GM21526 (cell line): ENCODE measurements around the gene LCAT.
"Not testable (repeated sequence)": the region's sequence is repeated elsewhere in the genome, so short reads cannot be mapped to it uniquely, and the experiment has no call there.

ENCODE experiments used
- ATAC-seq: cut with Tn5 transposase; IDR thresholded peaks from one replicate; pipeline ENCODE4 v1.9.1; 2021; ENCODE audit warnings: moderate library complexity; ENCODE audit not compliant: unreplicated experiment, low FRiP score

Gene LCAT

DNA sequence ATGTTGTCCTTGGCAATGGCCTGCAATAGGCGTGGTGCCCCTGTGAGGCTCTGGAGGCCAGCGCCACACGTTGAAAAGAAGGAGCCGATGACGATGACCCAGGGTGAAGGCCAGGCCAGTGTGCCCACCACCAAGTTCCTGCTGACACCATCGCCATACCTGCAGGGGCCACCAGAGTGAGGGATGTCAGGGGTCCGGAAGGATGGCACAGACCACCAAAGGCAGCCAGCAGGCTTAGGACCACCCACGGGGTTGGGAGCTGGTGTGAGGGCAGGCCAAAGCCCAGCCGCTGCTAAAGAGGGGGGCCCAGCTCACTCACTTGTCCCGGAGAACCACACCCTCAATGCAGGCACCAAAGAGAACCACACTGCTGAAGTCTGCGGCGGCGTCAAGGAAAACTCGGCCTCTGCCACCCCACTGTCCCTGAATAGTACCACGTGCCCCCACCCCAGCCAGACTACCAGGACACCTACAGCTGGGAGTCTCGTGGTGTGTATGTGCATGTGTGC, 6.5 kb upstream of the LCAT start:
- ATAC-seq = no peak

DNA sequence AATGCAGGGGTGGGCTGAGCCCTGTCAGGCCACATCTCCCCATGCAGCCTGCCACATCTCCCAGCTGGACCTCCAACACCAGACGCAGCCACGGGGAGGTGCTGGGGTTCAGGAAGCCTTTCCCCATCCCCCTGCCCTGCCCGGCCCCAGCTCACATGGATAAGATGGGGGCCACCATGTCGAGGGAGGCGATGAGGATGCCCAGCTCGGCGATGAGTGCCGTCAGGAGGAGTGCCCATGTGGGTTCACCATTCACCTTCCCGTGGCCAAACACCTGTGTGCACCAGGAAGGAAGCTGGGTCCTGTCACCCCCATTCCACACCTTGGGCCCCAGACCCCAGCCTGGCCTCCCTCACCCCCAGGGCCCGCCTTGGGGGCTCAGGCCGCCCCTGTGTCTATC, 5.7 kb upstream of the LCAT start:
- no peak for ATAC-seq

DNA sequence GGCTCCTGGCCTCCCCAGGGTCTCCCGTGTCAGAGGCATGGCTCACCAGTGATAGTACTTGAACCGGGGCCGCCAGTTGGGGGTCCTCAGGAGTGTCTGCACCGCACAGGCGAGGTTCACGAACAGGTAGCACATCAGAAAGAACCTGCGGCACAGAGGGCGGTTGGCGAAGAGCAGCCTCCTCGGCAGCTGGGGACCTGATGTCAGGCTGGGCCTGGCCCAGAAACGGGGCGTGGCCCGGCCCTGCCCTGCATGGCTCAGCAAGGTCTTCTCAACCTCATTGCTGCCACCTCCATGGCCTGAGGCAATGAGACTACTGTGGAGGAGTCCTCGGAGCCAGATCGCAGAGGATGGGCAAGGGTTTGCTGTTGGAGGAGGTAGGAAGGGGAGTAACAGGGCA, 4.1 kb upstream of the LCAT start:
- ATAC-seq = no peak

DNA sequence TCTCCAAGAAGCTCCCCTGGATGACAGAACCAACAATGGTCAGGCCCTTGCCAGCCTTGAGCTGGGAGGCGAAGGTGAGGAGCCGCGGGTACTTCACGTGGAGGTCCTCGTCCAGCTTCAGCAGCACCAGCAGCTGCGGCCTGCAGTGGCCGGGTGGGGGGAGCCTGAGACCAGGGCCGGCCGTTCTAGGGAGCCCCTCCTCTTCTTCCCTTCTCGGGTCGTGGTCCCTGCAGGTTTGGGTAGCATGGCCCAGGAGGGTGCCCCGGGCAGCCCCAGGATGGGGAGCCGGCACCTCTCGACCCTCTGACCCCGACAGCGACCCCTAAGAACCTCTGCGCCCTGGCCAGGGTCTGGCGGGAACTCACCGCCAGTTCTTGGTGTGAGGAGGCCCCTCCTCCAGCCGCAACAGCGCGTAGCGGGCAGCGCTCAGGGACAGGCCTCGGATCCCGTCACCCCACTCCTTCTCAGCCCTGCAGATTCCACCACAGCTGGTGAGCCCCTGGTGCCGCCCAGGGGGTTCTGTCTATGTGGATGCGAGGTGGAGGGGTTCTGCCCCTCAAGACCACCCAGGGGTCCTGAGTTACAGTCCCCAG, 3.1 kb upstream of the LCAT start:
- ATAC-seq = no peak

DNA sequence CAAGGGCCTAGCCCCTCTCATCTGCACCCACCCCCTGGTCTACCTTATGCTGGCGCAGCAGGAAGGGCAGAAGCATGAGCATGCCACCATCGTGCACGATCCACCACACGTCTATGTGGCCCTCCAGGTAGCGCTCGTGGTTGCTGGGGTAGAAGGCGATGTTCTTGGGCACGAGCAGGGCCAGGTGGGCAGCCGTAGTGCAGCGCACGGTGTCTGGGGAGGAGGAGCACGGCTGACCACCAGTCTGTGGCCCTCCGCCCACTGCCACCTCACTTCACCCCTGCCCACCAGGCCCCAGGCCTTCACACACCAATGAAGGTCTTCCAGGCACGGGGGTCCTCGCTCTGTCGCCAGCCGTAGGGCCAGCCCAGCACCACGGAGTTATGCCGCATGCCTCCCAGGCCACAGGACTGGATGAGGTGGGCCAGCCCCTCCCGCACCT, 2.2 kb upstream of the LCAT start:
- ATAC-seq = no peak

DNA sequence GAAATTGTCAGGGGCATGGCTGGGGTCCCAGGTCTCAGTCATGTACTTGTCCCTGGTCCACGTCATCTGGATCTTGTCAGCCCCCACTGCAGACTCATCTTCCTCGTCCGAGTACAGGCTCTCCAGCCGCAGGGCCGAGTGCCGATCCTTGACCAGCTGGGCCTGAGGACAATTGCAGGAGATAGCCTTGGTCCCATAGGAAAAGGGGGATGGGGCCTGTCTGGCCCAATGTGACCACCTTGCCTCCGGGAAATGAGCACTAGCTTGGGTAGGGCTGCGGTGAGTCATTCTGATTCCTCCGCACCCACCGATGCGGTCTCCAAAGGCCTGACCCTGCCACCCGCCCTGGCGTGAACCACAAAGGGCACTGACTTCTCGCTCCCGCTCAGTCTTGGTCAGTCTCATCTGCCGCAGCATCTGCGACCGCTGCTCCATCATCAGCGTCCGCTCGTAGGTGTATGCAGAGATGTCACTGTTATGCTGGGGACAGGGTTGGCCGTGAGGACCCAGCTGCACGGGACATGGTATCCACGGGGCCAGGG, 1.5 kb upstream of the LCAT start:
- ATAC-seq = no peak

DNA sequence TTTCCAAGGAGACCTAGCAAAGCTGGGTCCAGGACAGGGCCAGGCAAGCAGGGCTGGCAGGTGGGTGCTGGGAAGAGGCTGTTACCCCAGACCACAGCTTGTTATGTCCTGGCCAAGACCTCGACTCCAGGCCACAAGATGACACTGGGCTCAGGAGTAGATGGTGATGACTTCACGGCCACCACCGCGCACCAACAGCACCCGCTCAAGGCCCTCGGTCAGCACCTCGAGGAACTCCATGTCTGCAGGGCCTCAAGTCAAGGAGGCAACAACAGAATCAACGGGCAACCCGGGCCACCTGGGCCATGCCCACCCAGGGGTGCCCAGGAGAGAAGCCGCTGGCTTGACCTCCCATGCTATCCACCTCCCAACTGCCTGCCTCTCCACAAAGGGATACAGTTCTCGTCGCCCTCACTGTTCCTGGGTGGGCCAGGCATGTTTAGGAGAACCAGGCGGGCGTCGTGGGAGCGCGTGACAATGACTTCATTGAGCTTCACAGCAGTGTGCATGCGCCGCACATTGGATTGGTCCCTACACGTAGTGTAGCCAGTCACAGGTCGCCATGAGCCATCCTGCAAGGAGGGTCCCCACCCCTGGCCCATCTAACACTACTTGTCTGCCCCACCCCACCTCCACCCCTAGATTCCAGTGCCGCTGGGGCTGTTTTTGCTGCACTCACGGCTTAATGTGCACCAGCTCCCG, 921 bp upstream of the LCAT start:
- no peak for ATAC-seq

DNA sequence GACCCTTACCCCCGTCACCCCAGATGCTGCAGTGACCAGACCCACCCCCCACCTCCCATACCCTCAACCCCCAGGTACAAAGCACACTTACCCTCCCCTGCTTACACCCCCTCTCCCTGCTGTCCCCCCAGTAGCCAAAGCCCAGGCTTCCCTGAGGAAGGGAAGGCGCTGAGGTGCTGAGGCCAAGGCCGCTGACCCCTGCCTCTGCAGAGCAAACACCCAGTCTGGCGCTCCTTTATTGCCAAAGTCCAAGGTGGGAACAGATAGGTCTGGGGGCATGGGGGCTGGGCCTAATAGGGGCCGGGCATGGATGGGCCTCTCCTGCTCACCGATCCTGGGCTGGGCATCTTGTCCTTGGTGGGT, 683 bp downstream of the LCAT start:
- no peak for ATAC-seq

DNA sequence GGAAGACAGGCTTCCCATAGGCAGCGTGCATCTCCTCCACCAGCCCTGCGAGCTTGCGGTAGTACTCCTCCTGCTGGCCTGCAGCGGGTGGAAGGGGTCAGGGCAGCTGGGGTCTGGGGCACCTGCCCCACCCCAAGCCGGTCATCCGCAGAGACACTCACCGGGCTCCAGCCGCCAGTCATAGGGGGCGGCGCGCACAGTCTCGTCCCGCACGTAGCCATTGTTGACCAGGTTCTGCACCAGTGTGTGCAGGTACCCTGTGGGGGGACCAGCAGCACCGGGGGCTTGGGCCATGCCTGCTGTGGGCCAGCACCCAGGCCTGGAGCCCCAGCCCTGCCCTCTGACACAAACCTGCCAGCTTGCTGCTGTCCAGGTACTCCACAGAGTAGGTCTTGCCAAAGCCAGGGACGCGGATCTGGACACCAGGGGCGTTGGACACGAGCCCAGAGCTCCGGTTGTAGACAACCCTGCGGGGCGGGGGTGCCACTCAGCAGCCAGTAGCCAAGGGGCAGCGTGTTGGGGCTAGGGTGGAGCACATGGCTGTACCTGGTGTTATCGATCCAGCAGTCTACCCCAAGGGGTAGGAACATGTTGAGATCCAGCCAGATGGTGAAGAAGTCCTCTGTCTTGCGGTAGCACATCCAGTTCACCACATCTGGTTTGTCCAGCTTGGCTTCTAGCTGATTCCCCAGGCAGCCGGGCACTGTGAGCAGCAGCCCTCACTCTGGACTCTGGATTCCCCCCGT, 1.2 kb downstream of the LCAT start:
- no peak for ATAC-seq

DNA sequence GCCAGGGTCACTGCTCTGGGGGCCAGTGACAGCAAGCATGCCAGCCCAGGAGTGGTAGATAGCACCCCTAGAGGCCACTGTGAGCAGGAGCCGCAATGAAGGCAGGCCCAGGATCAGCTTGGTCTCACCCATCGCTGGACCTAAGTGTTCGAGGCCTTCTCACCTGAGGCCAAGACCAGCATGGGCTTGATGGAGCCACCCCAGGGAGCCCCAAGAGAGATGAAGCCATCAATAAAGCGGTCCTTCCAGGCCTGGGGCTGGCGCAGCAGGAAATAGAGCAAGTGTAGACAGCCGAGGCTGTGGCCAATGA, 1.8 kb downstream of the LCAT start:
- ATAC-seq = no peak

DNA sequence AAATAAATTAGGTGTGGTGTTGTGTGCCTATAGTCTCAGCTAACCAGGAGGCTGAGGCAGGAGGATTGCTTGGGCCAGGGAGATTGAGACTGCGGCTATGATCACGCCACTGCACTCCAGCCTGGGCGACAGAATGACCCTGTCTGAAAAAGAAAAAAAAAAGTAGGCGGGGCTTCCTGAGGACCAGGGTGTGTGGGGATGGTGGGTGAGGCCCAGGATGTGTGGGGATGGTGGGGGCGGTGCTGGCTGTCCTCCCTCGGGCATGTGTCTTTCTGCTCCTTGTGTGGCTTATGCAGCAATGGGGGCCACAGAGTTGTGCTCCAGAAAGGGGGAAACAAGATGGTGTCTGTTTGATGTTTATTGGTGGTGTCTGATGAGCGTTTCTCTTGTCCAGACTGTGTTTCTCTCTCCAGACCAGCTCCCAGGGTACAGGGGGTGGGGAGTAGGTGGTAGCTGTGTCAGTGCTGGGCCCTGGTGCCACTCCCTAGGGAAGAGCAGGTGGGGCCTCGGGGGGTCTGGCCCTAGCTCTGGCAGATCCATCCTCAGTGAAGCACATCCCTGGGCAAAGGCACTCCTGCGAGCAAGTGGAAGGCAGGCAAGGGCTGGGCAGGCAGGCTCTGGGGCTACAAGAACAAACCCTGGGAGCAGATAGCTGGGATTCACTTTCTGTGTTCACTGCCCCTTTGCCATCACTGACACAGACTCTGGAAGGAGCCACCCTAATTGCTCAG, 2.3 kb downstream of the LCAT start:
- no peak for ATAC-seq

DNA sequence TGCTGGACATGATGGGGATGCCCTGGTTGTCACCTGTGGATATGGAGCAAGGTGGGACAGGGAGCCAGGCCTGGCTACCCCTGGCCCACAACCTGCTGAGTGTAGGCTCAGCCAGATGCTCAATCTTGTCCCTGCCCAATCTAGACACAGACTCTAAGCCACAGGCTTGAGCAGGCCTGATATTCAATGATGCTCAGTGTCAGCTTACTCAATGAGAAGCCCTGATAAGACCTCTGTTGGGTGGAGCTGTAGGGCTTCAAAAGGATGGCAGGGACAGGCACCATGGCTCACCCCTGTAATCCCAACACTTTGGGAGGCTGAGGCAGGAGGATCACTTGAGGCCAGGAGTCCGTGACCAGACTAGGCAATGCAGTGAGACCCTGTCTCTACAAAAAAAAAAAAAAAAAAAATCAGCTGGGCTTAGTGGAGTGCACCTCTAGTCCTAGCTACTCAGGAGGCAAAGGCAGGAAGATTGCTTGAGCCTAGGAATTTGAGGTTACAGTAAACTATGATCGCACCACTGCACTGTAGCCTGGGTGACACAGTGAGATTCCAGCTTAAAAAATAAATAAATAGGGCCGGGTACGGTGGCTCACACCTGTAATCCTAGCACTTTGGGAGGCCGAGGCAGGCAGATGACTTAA, 3.4 kb downstream of the LCAT start:
- ATAC-seq = no peak

DNA sequence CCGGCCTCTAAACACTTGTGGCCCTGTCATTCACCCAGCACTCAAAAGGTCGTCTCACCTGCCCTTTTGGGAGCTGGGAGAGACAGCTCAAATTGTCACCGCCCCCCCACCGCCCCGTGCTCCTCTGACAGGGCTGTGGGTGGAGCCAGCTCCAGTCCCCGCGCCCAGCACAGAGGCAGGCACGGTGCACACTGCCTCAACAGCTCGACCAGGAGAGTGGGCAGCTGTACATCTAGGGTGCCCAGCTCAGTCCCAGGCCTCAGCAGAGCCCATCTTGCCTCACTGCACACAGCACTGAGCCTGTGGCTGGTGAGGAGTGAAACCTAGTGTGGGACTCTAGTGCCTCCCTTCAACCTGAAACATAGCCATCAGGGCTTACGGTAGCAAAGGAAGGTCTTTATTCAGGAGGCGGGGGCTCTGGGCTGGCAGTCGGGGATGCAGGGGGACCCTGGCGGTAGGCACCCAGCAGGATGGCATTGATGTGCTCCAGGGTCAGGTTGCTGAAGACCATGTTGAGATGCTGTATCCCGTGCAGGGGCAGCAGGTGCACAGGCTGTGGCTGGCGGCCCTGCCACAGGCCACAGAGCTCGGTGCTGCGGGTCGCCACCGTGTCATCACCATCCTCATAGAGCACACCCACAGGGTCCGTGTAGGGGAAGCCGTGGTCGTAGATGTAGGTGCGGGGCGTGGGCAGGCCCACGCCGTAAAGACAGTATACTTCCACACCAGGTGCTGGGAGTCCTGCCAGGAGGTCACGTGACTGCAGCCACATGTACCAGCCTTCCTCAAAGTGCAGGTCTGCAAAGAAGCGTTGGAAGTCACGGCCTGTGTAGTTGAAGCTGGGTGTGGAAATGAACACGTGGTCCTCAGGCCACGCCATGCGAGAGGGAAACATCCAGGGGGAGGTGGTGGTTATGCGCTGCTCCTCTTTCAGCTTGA, 4.1 kb downstream of the LCAT start:
- ATAC-seq = no peak

DNA sequence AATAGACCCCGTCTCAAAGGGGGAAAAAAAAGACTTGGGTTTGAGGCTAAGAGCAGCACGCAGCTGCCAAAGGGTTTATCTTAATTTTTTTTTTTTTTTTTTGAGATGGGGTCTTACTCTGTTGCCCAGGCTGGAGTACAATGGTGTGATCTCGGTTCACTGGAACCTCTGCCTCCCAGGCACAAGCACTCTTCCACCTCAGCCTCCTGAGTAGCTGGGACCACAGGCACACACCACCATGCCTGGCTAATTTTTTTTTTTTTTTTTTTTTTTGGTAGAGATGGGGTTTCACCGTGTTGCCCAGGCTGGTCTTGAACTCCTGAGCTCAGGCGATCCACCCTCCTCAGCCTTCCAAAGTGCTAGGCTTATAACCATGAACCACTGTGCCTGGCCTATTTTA, 6.2 kb downstream of the LCAT start:
- ATAC-seq = not testable (repeated sequence)

DNA sequence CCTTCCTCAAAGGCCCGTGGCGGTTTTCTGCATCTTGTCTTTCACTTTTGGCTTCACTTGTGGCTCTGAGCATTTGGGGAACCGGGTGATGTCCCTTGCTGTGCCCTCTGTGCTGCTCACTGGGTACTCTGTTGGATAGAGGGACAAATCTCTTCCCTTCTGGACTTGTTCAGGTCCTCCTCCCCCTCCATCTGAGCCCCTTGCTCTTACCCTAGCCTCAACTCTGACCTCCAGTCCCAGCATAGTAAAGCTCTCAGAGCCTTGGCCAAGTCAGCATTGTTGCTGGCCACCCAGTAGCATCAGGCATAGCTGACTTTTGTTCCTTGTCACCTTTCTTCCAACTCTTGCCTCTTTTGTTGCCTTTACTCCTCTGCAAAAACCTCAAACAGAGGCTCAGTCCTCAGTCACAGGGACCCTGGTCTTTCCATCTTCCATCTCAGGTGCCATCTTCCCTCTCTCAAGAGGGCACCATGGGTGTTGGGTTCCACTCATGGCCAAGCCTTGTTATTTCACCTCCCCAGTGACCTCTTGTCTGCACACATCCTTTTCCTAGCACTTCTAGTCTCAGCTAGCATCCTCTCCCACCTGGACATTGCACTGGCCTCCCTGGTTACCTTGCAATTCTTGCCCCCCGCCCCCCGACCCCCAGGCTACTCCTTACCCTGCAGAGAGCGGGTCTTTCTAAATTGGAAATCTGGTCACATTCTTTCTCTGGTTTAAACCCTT, 6.9 kb downstream of the LCAT start:
- ATAC-seq = peak; percentile 44

DNA sequence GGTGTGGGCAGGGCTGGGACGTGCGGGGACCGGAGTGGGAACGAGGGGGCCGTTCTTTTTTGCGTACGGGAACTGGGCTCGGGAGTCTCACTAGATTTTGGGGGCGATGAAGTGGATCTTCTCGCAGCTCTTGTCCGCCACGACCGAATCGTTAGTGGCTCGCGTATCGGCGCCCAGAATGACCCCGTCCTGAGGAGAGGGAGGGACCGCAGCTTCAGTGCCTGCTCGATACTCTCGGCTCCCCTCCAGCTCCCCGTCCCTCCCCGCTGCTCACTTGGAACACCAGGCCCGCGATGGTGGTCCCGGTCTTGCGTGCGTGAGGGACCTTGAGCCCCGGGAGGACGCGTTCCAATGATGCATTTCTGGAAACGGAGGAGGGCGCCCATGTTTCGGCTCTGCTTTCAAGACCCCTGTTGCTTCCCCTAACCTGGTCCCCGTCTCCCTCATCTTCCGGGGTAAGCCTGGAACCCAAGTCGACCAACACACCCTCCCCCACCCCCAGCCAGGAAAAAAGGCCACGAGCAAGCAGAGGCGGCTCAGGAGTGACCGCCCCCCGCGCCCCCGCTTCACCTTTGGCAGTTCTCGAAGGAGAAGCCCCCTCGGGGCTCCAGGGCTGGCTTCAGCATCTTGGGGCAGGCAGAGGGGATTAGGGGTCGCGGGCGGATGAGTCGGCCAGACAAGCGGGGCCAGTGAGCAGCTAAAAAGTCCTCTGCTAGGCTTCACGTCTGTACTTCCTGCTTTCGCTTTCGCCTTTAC, 7.6 kb downstream of the LCAT start, which contains the start of gene PSMB10:
PSMB10 (minus strand) TSS at position 727 of the 756 bp plus-strand sequence; CDS start at position 626, 101 bp downstream.
- ATAC-seq = no peak

DNA sequence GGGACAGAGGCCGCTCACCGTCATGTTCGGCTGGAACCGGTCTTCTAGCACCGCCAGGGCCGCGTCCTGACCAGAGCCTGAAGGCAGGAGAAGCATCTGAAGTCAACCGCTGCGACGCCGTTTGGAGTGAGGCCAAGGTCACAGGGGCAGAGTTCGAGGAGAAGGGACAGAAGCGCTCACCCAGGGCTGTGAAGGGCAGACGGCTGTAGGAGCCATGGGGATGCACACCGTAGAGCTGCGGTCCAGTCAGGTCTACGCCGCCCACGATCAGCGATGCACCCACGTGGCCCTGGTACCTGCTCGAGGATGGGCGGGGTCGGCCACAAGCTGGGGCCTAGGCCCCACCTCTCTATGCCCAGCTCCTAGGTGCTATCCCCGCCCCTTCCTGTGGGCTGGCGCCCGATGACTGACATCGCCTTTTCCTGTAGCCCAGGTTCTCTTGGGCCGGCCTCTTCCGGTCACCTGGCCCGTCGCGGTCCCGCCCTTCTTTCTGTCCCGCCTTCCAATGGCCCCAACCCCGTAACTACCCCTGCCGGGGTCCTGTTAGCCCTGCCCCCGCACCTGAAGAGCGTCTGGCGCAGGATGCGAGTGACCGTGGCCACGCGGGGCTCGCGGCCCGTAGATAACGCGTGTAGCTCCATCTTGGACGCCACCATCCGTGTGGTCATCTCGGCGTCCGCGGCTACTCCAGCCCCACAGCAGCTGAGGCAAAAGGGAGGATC, 8.4 kb downstream of the LCAT start:
- peak; percentile 76 for ATAC-seq
